M059J (cell line): ENCODE measurements around the gene TSG101. TPM values are rescaled to one million over a fixed set of nuclear protein-coding genes. Genes with fewer than 3 reads are reported as not detected.

Experiments used
- DNase-seq: peaks from one replicate; pipeline ENCODE4 v3.0.0-alpha.2; 2012; ENCODE audit warnings: low read depth
- total RNA-seq: library from RNA; depleted of rRNA; stranded (reverse); fragments of >200 nt; shearing (Covaris generic); gene quantifications from 2 replicates; pipeline ENCODE4 v1.2.3, GENCODE V29; 2014; rRNA removed

TSG101 gene, protein sequence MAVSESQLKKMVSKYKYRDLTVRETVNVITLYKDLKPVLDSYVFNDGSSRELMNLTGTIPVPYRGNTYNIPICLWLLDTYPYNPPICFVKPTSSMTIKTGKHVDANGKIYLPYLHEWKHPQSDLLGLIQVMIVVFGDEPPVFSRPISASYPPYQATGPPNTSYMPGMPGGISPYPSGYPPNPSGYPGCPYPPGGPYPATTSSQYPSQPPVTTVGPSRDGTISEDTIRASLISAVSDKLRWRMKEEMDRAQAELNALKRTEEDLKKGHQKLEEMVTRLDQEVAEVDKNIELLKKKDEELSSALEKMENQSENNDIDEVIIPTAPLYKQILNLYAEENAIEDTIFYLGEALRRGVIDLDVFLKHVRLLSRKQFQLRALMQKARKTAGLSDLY
- 123 and 172 TPM in 2 replicates for total RNA-seq

DNA sequence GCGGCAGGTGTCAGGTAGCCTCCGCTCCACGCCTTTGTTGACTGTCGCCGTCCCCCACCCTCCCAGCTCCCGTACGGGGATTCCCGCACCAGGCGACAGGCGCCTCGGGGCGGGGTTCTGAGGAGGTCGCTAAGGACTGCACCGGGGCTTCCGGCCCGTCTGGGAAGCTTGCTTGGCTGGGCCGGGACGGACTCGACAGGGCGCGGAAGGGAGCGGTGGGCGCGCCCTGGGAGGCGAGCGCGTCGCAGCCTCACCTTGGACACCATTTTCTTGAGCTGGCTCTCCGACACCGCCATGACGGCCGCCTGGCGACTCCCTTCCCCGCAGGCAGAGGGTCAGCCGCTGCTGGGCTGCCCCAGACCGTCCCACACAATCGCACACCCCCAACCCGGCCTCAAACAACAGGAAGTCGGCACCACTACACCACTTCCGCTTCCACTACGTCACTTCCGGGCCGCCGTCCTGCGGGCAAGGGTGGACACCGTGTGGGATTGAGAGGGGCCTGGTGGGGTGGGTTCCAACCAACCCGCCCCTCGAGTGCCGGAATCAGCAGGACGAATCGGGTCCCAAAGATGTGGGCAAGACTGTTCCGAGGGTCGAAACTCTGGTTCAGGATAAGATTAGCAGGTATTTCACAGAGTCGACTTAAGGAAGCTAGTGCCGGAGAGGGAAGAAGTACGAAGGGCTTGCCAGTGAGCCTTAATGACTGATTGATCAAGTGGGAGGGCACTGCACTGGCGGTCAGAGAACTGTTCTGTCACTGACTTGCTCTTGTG, at the start of gene TSG101:
TSS of gene TSG101 (minus strand) at position 422 of the 776 bp plus-strand sequence. CDS start at position 296, 126 bp downstream.
- DNase-seq = peak; percentile 95

DNA sequence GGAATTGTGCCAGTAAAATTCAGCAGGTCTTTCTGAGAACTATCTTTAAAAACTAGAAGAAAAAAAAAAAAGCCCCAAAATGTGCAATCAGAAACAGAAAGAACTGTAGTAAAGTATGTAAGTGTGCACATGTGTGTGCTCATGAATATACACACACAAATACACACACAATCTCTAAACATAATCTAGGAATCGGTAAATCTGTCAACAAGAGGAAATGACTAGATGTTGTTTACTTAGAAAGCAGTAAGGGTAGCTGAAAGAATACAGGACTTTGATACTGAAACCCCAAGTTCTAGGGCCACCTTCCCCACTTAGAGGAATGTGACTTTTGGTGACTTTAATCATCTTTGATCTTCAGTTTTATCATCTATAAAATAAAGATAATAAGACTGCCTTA, 48.6 kb upstream of the TSG101 start:
- DNase-seq = no peak

DNA sequence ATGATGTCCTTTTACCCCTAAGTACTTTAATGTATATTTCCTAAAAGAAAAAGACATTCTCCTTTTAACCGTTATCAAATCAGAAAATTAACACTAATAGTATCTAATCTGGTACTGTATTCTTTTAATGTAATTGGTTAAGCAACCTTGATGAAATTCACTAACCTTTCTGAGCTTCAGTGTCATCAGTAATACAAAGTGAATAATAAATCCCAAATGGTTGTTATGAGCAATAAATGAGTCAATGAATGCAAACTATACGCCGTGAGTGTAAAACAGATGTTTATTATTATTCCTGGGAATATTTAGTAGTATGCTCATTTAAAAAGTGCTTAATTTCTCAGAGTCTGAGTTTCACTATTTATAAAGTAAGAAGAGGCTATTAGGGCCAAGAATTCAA, 40.3 kb upstream of the TSG101 start:
- DNase-seq = no peak

DNA sequence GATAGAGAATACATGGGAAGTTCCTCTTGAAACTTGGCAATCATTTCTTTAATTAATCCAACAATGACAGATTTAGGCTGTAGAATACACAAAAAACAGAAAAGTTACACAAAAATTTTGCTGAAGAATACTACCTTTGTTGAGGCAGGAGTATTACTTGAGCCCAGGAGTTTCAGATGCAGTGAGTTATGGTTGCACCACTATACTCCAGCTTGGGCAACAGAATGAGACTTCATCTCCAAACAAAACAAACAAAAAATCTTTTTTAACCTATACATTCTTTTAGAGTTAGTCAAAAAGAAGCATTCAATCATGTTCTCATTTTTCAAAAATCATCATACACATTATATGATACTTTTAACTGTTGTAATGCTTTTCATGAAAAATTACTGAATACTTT, 39.7 kb upstream of the TSG101 start:
- DNase-seq = no peak

DNA sequence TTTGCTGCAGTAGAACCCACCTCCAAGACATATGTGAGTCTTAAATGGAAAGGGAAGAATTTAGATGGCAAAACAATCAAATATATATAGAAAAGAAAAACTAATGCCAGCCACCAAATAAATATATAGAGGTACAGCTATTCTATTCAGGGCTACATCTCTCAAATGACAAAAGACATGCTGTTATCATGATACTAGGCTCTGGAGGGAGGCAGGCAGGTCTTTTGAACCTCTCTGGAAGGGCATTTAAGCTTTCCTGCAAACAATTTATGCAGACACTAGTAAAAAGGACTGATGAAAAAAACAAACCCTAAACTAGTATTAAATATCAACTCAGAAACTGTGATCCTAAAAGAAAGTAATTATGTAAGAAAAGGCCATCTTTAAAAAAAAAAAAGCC, 37.4 kb upstream of the TSG101 start:
- no peak for DNase-seq

DNA sequence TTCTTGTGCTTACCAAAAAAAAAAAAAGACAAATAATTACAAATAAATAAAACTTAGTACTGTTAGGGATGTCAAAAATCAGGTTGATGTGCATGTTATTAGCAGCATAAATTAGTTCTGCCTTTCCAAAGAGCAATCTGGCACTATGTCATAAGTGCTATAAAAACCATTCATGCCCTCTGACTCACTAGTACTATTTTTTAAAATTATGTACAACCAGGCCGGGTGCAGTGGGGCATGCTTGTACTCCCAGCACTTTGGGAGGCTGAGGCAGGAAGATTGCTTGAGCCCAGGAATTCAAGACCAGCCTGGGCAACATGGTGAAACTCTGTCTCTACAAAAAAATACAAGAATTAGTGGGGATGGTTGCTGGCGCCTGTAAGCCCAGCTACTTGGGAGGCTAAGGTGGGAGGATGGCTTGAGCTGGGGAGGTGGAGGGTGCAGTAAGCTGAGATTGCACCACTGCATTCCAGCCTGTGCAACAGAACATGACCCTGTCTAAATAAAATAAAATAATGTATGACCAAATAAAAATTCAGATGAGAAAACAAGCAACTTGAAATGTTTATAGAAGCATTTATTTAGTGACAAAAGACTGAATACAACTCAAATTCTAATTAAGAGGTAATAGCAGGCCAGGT, 36.5 kb upstream of the TSG101 start:
- peak; percentile 22 for DNase-seq

DNA sequence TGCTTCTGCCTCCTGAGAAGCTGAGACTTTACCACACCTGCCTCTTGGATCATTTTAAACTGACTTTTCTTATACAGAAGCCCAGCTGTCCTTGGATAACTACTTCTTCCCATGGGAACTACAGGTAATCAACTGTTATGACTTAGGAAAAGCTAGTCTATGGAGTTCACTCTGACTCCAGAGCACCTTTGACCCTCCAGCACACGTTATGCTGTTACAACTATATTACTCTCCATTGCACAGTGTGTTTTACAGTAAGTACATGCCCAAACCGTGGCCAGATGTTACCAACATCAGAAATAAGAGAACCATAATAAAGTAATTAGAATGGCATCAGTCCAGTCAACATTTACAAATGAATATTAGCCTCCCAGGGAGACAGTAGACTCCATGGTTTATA, 21.3 kb upstream of the TSG101 start:
- DNase-seq = no peak

DNA sequence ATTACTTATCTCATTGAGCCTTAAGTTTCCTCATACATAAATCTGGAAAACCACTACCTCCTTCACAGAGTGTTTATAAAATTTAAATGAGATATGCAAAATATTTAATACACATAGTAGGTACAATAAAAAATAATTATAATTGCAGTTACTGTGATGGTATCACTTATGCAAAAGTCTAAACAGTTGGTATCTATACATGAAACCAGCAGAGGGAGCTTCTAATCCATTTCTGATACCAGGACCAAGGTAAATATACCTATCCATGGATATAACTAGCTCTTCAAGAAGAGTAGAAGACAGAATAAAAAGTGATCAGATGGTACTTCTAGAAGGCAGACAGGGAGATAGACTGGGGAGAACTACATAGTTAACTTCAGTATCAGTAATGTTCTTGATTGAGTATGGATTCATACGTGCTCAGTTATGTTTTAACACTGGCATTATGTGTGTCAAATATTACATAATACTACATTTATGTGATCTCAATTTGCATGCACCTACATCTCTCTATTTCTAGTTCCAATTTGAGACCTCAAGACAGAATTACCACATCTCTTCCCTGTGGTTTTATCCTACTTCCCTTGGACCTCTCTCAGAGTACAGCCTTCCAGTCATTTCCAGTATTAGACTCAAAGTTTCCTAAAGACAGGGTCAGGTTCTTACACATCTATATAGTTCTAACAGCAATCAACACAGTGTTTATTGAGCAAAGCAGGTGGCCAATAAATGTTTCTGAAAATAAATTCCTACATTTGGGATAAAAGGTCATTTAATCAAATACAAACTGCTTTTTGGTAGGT, 13.7 kb upstream of the TSG101 start:
- DNase-seq = peak; percentile 35

DNA sequence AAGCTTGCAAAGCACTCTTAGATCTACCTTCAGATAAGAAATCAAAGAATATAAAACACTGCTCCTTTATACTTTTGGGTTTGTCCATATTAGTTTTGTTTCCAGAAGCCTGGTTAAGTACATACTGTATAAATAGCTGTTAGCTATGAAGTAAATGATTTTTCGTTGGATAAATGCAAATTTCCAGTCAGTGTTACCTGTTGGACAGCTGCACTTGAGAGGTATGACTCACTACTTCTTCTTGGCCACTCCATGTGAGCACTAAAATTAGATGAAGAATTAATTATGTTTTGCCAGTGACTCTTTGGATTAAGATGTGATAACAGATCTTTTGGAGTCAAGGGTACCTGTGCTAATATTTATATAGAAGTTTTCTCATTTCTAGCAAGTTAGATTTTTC, 9.5 kb upstream of the TSG101 start:
- no peak for DNase-seq

DNA sequence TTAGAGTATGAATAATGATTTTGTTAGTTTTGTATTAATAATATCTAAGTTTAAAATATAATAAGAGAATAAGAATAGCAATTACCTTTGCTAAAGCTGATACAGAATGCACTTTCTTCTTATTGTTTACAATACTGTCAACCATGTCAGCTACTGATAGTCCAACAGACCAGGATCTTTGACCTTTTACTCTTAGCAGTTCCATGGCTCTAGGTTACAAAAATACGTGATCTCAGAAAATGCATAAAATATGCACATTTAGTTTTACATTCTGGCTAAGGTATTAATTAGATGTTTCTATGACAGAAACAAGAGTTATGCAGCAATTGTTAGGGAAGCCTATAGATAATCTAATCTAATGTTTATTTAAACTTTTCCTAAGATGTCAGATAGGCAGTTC, 7.5 kb upstream of the TSG101 start:
- DNase-seq = no peak

DNA sequence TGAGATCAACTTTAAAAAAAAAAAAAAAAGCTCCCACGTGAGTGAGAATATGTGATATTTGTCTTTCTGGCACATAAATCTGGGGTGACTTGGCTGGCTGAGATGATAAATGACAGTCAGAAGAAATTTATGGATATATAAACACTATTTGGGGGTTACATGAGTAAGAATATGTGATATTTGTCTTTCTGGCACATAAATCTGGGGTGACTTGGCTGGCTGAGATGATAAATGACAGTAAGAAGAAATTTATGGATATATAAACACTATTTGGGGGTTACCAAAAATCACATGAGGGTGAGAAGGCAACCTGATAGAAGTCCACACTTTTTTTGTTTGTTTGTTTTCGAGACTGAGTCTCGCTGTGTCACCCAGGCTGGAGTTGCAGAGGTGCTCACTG, 6.6 kb upstream of the TSG101 start:
- DNase-seq = no peak

DNA sequence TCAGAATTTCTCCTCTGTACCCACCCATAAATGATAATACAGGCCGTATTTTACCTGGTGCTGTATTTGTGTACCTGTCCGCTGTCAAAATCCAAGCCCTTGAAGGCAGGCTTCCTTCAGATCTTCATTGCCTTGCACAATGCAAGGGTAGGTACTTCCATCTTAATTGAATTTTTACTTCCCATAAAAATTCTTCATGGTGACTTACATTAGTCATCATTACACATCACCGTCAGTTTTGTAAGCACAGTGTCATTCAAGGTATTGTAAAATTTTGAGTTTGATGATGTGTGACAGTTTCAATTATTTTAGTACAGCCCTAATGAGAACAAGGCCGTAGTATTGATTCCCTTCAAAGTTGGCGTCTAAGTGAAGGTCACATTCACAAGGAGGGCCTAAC, 770 bp upstream of the TSG101 start:
- peak; percentile 69 for DNase-seq

DNA sequence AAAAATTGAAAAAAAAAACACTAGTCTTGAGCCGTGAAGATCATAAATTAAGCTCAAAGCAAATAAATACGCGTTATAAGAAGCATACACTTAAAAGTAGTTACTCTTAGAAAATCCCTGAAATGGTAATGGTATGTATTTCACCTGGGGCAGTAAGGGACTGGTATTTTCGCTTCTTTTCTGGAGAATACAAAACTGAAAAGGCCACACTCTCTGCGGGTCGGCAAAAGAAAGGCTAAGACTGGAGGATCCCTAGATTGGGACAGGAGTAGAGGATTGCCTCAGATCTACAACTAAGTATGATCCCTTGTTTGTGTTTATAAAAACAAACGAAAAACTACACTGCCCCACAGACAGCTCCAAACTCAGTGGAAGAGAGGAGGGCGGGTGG, 617 bp downstream of the TSG101 start:
- no peak for DNase-seq

DNA sequence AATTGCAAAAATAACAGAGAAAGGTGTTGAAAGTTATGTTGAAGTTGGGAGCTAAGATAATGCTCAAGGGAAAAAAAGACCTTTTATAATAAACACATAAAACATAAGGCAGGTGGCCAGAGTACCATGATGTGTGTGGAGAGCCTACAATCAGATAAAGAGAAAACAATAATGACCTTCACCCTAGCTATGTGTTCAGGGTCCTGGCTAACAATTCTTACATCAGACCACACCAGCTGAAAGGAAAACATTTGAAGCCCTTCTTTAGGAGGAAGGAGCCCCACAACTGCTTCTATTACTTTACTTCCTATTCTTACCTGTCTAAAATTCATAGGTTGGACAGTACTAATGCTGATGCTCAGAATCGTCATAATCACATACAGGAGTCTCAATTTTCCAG, 2.5 kb downstream of the TSG101 start:
- DNase-seq = no peak

DNA sequence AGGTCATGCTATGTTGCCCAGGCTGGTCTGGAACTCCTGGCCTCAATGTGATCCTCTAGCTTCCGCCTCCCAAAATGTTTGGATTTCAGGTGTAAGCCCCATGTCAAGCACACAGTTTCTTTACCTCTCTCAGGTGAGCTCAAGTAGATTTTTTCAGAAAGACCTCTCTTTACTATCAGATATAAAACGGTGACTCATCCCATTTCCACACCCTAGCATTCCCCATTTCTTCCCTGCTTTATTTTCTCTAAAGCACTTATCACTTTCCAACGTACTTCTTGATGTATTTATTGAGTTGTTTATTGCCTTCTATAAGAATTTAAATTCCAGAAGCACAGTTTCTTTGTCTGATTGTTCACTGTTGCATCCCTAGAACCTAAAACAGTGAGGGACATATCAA, 3.7 kb downstream of the TSG101 start:
- DNase-seq = no peak

DNA sequence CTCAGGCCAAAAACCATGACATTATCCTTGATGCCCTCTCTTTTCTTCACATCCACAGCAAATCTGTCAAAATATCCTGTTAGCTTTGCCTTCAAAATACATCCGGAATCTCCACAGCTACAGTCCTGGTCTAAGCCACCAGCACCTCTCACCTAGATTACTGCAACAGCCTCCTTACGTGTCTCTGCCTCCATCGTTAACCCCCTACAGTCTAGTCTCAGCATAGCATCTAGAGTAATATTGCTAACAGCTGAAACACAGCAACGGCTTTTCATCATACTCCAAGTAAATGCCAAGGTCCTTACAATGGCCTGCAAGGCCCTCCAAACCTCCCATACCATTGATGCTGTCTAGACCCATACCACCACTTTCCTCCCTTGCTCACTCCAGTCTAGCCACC, 4.4 kb downstream of the TSG101 start:
- no peak for DNase-seq

DNA sequence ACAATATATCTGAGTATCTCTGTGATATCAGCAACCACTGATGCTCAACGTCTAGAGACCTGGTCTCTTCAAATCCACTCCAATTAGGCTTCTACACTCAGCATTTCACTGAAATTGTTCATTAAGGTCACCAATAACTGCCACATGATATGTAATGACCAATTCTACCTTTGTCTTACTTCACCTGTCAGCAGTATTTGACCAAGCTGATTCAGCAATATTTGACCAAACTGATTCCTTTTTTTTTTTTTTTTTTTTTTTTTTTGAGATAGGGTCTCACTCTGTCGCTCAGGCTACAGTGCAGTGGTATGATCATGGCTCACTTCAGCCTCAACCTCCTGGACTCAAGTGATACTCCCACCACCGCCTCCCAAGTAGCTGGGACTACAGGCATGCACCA, 5.6 kb downstream of the TSG101 start:
- no peak for DNase-seq

DNA sequence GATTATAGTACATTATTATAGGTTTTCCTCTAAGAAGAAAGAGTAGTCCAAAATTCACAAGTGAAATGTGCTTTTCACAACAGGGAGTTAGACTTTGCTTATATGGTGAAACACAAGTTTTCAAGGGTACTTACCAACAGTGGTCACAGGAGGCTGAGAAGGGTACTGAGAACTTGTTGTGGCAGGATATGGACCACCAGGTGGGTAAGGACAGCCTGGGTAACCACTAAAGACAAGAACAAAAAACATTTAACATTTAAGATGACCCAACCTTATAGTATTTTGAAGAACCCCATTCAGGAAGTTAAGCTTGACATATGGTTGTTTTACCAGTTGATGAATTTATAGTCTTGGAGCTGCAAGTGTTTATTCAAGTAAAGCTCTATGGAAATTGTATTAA, 24.4 kb downstream of the TSG101 start:
- DNase-seq = no peak

DNA sequence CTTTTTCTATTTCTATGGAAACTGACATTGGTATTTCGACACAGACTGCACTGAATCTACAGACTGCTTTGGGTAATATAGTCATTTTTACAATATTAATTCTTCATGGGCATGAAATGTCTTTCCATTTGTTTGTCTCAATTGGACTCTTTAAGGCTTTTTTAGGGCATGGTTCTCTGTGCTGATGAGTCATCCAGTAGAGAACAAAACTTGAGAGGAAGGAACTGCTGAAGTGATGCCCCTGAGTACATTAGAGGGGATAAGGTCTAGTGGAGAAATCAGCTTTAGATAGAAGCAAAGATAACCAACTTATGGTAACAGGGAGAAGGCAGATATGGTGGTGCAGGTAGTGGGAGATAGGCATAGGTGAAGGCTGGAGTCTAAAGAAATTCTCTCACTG, 25.1 kb downstream of the TSG101 start:
- no peak for DNase-seq

DNA sequence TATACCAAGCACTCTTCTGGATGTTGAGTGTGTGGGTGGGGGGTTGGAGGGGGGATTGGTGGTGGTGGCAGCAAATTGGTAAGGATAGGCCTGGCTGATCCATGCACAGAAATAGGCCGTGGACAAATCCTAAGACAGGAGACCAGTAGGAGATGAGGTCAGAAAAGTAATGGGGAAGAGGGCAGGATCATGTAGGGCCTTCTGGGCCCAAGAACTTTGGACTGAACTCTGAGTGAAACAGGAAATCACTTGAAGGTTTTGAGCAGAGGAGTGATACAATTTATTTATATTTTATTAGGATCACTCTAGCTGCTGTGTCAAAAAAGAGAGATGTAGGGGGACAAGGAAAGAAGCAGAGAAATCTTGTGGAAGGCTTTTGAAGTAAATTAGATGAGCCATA, 28.7 kb downstream of the TSG101 start:
- no peak for DNase-seq

DNA sequence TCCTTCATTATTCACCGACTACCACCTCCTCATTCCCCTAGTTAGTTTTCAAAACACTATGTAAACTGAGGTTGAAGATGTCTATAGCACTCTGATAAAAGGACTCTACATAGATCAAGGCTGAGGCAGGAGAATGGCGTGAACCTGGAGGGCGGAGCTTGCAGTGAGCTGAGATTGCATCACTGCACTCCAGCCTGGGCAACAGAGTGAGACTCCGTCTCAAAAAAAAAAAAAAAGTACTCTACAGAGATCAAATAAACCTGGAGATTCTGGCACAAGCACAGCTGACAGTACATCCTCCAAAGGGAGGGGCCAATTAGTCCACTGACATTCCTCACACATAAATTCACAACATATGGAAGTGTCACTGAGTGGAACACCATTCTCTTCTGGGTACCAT, 31.0 kb downstream of the TSG101 start:
- DNase-seq = no peak

DNA sequence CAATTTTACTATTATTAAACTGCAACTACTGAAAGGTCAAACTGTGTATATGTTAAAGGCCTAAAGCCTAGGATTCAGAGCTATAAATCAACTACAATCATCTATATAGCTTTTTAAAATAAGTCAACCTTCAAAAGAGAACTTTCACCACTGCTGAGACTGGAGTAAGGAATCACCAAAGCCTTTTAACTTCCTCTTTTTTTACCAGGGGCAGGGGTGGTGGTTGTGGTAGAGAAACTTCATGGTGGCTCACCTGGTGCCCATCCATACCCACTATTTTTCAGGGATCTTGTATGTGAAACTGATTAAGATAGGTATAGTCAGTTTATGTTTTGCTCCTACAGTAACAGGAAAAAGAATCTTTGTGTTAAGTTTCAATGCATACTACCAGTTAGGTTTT, 31.5 kb downstream of the TSG101 start:
- no peak for DNase-seq
